Measurements from ENCODE around the gene MXRA8.

Gene MXRA8

GRCh38 chr1:1306070-1306660 lies 52.2 kb downstream of the MXRA8 start:
- no peak for DNase-seq

- DNase-seq, result peak; percentile 67
Measured at GRCh38 chr1:1305300-1306069, 52.9 kb downstream of the MXRA8 start.

- DNase-seq, result peak; percentile 90
Measured at GRCh38 chr1:1304331-1305299, 53.7 kb downstream of the MXRA8 start.

- DNase-seq, result no peak
Measured at GRCh38 chr1:1303736-1304135, 54.6 kb downstream of the MXRA8 start.

- DNase-seq, result peak; percentile 16
Measured at GRCh38 chr1:1302951-1303509, 55.3 kb downstream of the MXRA8 start.
